Measurements from ENCODE around the gene SETX. TPM values are rescaled to one million over a fixed set of nuclear protein-coding genes. Genes with fewer than 3 reads are reported as not detected.

Gene SETX
- total and polyA plus RNA-seq, 2 donors (not counting 1 experiment from before 2014, with no cell fraction given), result 29.2 to 105 TPM

GRCh38 chr9:132228062-132228461 is 126.7 kb downstream of the SETX start:
- no peak overlapping the region for H2AFZ ChIP-seq (ENCODE audit: insufficient read depth, low read depth, low read length, poor library complexity, severe bottlenecking)
- CTCF ChIA-PET, result interaction anchor here (2.7 kb wide), 1 partner anchor 8 kb away, joined by 11 read pairs; no protein-coding TSS in a partner anchor
- H3K36me3 ChIP-seq (replicated peaks in 1 of 2; ENCODE audit: control extremely low read depth in 1 of 2, control insufficient read depth in 1 of 2, extremely low read depth in 1 of 2, insufficient read depth in 2 of 2, low read length in 1 of 2), result no peaks in the 10 kb centered on the region
- intact Hi-C loops (cut with micrococcal nuclease), result no loop called here
- 65% methylated on average over 12 of the region's 12 CpGs for WGBS (ENCODE audit: insufficient coverage)
- Mint-ChIP-seq H3K9me3 (ENCODE audit: insufficient read depth) (no peaks in the 10 kb centered on the region), H3K27me3 (peaks cover 13% of the 10 kb centered on the region), H3K27ac (no peak overlapping the region), H3K4me1 (no peaks in the 10 kb centered on the region), H3K4me3 (no peak overlapping the region)
- H3K4me1 ChIP-seq (ENCODE audit: control insufficient read depth in 2 of 2, insufficient read depth in 2 of 2, low read length in 2 of 2), result no peaks in the 10 kb centered on the region
- no peak for ATAC-seq (ENCODE audit: low read depth)
- H4K20me1 ChIP-seq (ENCODE audit: control insufficient read depth, insufficient read depth, low read length, poor library complexity, severe bottlenecking), result no peaks in the 10 kb centered on the region
- no peaks in the 10 kb centered on the region for H3K79me2 ChIP-seq (ENCODE audit: control insufficient read depth, insufficient read depth, low read length)
- no peak overlapping the region for H3K27ac ChIP-seq (ENCODE audit: low read length in 2 of 2)
- no peak overlapping the region for H3K4me2 ChIP-seq (replicated peaks; ENCODE audit: low read depth, low read length, poor library complexity, severe bottlenecking)
- POLR2A ChIA-PET, result no interaction called here
- no peak overlapping the region for H3K4me3 ChIP-seq (ENCODE audit: control extremely low read depth in 1 of 5, extremely low read depth in 1 of 5, insufficient read depth in 1 of 5, low read depth in 2 of 5, low read length in 4 of 5)
- no peaks in the 10 kb centered on the region for H3K9me3 ChIP-seq (ENCODE audit: control extremely low read depth in 1 of 3, control insufficient read depth in 2 of 3, insufficient read depth in 1 of 3, low read length in 2 of 3)
- no peak for TF ChIP-seq CTCF (IDR thresholded peaks at IDR 0.05)
- no peak for TF ChIP-seq EZH2 (IDR thresholded peaks at IDR 0.05; ENCODE audit: borderline replicate concordance, insufficient read depth, low read depth, low read length, poor library complexity, severe bottlenecking)
- H3K9ac ChIP-seq (ENCODE audit: low read length), result no peak overlapping the region
- DNase-seq, result no peak
- peaks cover 0 to 4% (median 1%) of the 10 kb centered on the region in 4 experiments for H3K27me3 ChIP-seq (replicated peaks in 1 of 4; ENCODE audit: control extremely low read depth in 1 of 4, control insufficient read depth in 3 of 4, insufficient read depth in 4 of 4, low read length in 3 of 4)

- 94% methylated on average over 34 of the region's 34 CpGs for WGBS (ENCODE audit: insufficient coverage)
- TF ChIP-seq EZH2 (IDR thresholded peaks at IDR 0.05; ENCODE audit: borderline replicate concordance, insufficient read depth, low read depth, low read length, poor library complexity, severe bottlenecking), result no peak
- TF ChIP-seq CTCF (IDR thresholded peaks at IDR 0.05), result no peak
- Histone ChIP-seq H4K20me1 (ENCODE audit: control insufficient read depth, insufficient read depth, low read length, poor library complexity, severe bottlenecking) (no peaks in the 10 kb centered on the region), H3K4me2 (replicated peaks; ENCODE audit: low read depth, low read length, poor library complexity, severe bottlenecking) (no peak overlapping the region), H3K27me3 (replicated peaks in 1 of 4; ENCODE audit: control extremely low read depth in 1 of 4, control insufficient read depth in 3 of 4, insufficient read depth in 4 of 4, low read length in 3 of 4) (peaks cover 0 to 5% (median 0%) of the 10 kb centered on the region in 4 experiments), H3K4me1 (ENCODE audit: control insufficient read depth in 2 of 2, insufficient read depth in 2 of 2, low read length in 2 of 2) (no peaks in the 10 kb centered on the region), H3K4me3 (ENCODE audit: control extremely low read depth in 1 of 5, extremely low read depth in 1 of 5, insufficient read depth in 1 of 5, low read depth in 2 of 5, low read length in 4 of 5) (no peak overlapping the region), H2AFZ (ENCODE audit: insufficient read depth, low read depth, low read length, poor library complexity, severe bottlenecking) (no peak overlapping the region), H3K27ac (ENCODE audit: low read length in 2 of 2) (no peak overlapping the region), H3K36me3 (replicated peaks in 1 of 2; ENCODE audit: control extremely low read depth in 1 of 2, control insufficient read depth in 1 of 2, extremely low read depth in 1 of 2, insufficient read depth in 2 of 2, low read length in 1 of 2) (no peaks in the 10 kb centered on the region), H3K9me3 (ENCODE audit: control extremely low read depth in 1 of 3, control insufficient read depth in 2 of 3, insufficient read depth in 1 of 3, low read length in 2 of 3) (no peaks in the 10 kb centered on the region), H3K79me2 (ENCODE audit: control insufficient read depth, insufficient read depth, low read length) (no peaks in the 10 kb centered on the region), H3K9ac (ENCODE audit: low read length) (no peak overlapping the region)
- Mint-ChIP-seq H3K27me3 (peaks cover 16% of the 10 kb centered on the region), H3K9me3 (ENCODE audit: insufficient read depth) (no peaks in the 10 kb centered on the region), H3K4me1 (no peaks in the 10 kb centered on the region), H3K4me3 (no peak overlapping the region), H3K27ac (no peak overlapping the region)
- intact Hi-C loops (cut with micrococcal nuclease), result no loop called here
- ATAC-seq (ENCODE audit: low read depth) (no peak), DNase-seq (no peak)
- CTCF ChIA-PET, result interaction anchor here (2.7 kb wide), 1 partner anchor 9 kb away, joined by 11 read pairs; no protein-coding TSS in a partner anchor
- POLR2A ChIA-PET, result no interaction called here
These were observed 128.0 kb downstream of the SETX start for GRCh38 chr9:132226571-132227430.

Measured in B cell (primary cell).